Glutamatergic neuron (in vitro differentiated cells): ENCODE data around the gene DHX35. TPM values are rescaled to one million over a fixed set of nuclear protein-coding genes. Genes with fewer than 3 reads are reported as not detected.

Experiments used
- DNase-seq: peaks from one replicate; pipeline ENCODE4 v3.0.0; 2022
- H3K27ac Mint-ChIP-seq: one replicate; pipeline ENCODE4 v1.8.0; 2020; ENCODE audit warnings: mild to moderate bottlenecking, mixed read lengths, inconsistent platforms; ENCODE audit not compliant: unreplicated experiment
- H3K27me3 Mint-ChIP-seq: one replicate; pipeline ENCODE4 v1.8.0; 2020; ENCODE audit warnings: mild to moderate bottlenecking, moderate library complexity, mixed read lengths, inconsistent platforms; ENCODE audit not compliant: unreplicated experiment
- H3K36me3 Mint-ChIP-seq: one replicate; pipeline ENCODE4 v1.8.0; 2020; ENCODE audit warnings: mild to moderate bottlenecking, mixed read lengths, inconsistent platforms; ENCODE audit not compliant: unreplicated experiment
- H3K4me1 Mint-ChIP-seq: one replicate; pipeline ENCODE4 v1.8.0; 2020; ENCODE audit warnings: mild to moderate bottlenecking, low read depth, mixed read lengths, inconsistent platforms; ENCODE audit not compliant: unreplicated experiment
- H3K4me3 Mint-ChIP-seq: one replicate; pipeline ENCODE4 v1.8.0; 2020; ENCODE audit warnings: mild to moderate bottlenecking, mixed read lengths, inconsistent platforms; ENCODE audit not compliant: unreplicated experiment
- H3K9me3 Mint-ChIP-seq: one replicate; pipeline ENCODE4 v1.8.0; 2020; ENCODE audit warnings: mild to moderate bottlenecking, moderate library complexity, mixed read lengths, inconsistent platforms; ENCODE audit not compliant: unreplicated experiment
- total RNA-seq: library from RNA; stranded (reverse); fragmentation: NEBNext Ultra II Directional; extraction: Animal tissue kit (Norgen Biotek cat#: 25700); gene quantifications from one replicate; pipeline ENCODE4 v1.2.1, GENCODE V29; 2021; ENCODE audit not compliant: unreplicated experiment
- TF ChIP-seq, protein P1 (sequence below): fragments of 200-600 bp; sonication (generic); IDR thresholded peaks from one replicate; pipeline ENCODE4 v1.5.0; 2021; ENCODE audit not compliant: partially characterized antibody, unreplicated experiment

The DHX35 gene
- total RNA-seq, 1 donor from 2014 or later = 12.0 TPM

- H3K27ac Mint-ChIP-seq = no peak overlapping the region
- no peak overlapping the region for H3K4me3 Mint-ChIP-seq
- H3K9me3 Mint-ChIP-seq = peaks cover 2% of the 10 kb centered on the region
- H3K27me3 Mint-ChIP-seq = peaks cover 5% of the 10 kb centered on the region
- TF ChIP-seq, protein P1, sequence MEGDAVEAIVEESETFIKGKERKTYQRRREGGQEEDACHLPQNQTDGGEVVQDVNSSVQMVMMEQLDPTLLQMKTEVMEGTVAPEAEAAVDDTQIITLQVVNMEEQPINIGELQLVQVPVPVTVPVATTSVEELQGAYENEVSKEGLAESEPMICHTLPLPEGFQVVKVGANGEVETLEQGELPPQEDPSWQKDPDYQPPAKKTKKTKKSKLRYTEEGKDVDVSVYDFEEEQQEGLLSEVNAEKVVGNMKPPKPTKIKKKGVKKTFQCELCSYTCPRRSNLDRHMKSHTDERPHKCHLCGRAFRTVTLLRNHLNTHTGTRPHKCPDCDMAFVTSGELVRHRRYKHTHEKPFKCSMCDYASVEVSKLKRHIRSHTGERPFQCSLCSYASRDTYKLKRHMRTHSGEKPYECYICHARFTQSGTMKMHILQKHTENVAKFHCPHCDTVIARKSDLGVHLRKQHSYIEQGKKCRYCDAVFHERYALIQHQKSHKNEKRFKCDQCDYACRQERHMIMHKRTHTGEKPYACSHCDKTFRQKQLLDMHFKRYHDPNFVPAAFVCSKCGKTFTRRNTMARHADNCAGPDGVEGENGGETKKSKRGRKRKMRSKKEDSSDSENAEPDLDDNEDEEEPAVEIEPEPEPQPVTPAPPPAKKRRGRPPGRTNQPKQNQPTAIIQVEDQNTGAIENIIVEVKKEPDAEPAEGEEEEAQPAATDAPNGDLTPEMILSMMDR = no peak
- no peak for DNase-seq
- no peaks in the 10 kb centered on the region for H3K36me3 Mint-ChIP-seq
- peaks cover 12% of the 10 kb centered on the region for H3K4me1 Mint-ChIP-seq
These were observed 1.6 kb downstream of the DHX35 start for GRCh38 chr20:38963745-38964144.

GRCh38 chr20:38965264-38965663 is 3.1 kb downstream of the DHX35 start:
- no peak for DNase-seq
- H3K4me1 Mint-ChIP-seq = peaks cover 12% of the 10 kb centered on the region
- no peak overlapping the region for H3K27ac Mint-ChIP-seq
- no peaks in the 10 kb centered on the region for H3K36me3 Mint-ChIP-seq
- peaks cover 5% of the 10 kb centered on the region for H3K27me3 Mint-ChIP-seq
- TF ChIP-seq, protein P1 = no peak
- H3K9me3 Mint-ChIP-seq = peaks cover 2% of the 10 kb centered on the region
- no peak overlapping the region for H3K4me3 Mint-ChIP-seq

DNA sequence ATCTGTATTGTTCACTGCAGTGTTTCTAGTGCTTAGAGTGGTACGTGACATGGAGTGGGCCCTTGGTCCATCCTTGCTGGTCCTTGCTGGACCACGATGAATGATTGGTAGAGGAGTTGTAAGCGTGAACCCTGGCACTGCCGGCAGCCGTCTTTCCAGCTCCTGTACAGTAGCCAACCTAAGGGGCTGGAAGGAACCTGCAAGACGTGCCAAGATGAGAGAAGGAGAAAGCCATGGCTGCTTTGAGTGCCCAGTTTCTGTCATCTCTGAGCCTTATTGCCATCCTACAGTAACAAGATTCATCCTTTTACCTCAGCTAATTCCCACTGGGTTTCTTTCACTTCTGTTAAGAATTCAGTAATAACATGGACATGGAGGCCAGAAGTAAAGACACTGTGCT is 5.9 kb downstream of the DHX35 start:
- no peak overlapping the region for H3K4me3 Mint-ChIP-seq
- H3K27me3 Mint-ChIP-seq = no peaks in the 10 kb centered on the region
- H3K27ac Mint-ChIP-seq = no peak overlapping the region
- H3K36me3 Mint-ChIP-seq = no peaks in the 10 kb centered on the region
- H3K4me1 Mint-ChIP-seq = peaks cover 1% of the 10 kb centered on the region
- no peaks in the 10 kb centered on the region for H3K9me3 Mint-ChIP-seq
- TF ChIP-seq, protein P1 = no peak
- DNase-seq = no peak

DNA sequence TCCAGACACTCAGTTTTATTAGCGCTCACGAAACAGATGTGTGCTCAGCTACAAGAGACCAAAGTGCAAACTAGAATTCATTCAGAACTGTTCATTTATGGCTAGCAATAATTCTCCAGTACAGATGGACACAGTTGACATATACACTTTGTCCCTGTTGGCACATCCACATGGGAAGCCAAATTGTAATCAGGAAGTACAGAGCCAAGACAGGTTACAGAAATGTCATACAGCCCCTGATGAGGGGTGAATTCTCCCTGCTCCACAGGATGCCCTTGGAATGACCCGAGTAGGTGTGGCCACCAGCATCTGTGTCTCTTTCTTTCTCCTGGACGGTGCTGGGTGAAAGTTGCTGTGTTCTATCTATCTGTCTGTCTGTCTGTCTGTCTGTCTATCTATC is 7.6 kb downstream of the DHX35 start:
- Mint-ChIP-seq H3K4me3 (no peak overlapping the region), H3K27me3 (no peaks in the 10 kb centered on the region), H3K4me1 (no peaks in the 10 kb centered on the region), H3K27ac (no peak overlapping the region), H3K36me3 (no peaks in the 10 kb centered on the region), H3K9me3 (no peaks in the 10 kb centered on the region)
- TF ChIP-seq, protein P1 = no peak
- DNase-seq = no peak

GRCh38 chr20:38970302-38970701 is 8.2 kb downstream of the DHX35 start:
- H3K4me1 Mint-ChIP-seq = no peaks in the 10 kb centered on the region
- H3K4me3 Mint-ChIP-seq = no peak overlapping the region
- no peak for DNase-seq
- H3K9me3 Mint-ChIP-seq = no peaks in the 10 kb centered on the region
- TF ChIP-seq, protein P1 = no peak
- no peaks in the 10 kb centered on the region for H3K27me3 Mint-ChIP-seq
- H3K27ac Mint-ChIP-seq = no peak overlapping the region
- no peaks in the 10 kb centered on the region for H3K36me3 Mint-ChIP-seq
